ENCODE data around the gene RNF125. TPM values are rescaled to one million over a fixed set of nuclear protein-coding genes. Genes with fewer than 3 reads are reported as not detected.

RNF125 gene
- total RNA-seq, 1 experiment from 2014 or later: 0.61 TPM

DNA sequence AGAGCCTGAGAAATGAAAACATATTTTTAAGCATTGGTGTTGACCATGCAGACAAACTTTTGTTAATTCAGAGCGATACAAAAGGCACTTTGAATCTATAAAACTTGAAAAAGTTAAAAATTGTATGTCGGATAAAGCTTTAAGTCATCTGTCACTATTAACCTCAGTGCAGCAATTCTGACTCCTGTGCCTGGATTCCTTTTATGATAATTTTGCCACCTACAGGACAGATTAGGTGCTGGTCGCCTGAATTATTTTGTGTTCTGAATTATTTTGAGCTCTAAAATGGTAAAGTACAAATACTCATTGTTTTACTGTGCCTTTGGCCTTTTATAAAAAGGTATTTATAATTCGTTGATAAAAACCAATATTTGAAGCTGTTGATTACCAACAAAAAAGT, 53.7 kb downstream of the RNF125 start:
- TF ChIP-seq, protein P1, sequence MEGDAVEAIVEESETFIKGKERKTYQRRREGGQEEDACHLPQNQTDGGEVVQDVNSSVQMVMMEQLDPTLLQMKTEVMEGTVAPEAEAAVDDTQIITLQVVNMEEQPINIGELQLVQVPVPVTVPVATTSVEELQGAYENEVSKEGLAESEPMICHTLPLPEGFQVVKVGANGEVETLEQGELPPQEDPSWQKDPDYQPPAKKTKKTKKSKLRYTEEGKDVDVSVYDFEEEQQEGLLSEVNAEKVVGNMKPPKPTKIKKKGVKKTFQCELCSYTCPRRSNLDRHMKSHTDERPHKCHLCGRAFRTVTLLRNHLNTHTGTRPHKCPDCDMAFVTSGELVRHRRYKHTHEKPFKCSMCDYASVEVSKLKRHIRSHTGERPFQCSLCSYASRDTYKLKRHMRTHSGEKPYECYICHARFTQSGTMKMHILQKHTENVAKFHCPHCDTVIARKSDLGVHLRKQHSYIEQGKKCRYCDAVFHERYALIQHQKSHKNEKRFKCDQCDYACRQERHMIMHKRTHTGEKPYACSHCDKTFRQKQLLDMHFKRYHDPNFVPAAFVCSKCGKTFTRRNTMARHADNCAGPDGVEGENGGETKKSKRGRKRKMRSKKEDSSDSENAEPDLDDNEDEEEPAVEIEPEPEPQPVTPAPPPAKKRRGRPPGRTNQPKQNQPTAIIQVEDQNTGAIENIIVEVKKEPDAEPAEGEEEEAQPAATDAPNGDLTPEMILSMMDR (IDR thresholded peaks at IDR 0.05; ENCODE audit: insufficient read depth in 1 of 2, low read depth in 1 of 2, low read length in 1 of 2, severe bottlenecking in 1 of 2, unreplicated experiment in 1 of 2): peak; percentile 17 to 32
- Mint-ChIP-seq H3K4me1 (ENCODE audit: low read depth, unreplicated experiment) (no peaks in the 10 kb centered on the region), H3K27me3 (ENCODE audit: insufficient read depth, unreplicated experiment) (no peaks in the 10 kb centered on the region), H3K36me3 (ENCODE audit: insufficient read depth, unreplicated experiment) (no peaks in the 10 kb centered on the region), H3K4me3 (ENCODE audit: unreplicated experiment) (no peak overlapping the region), H3K27ac (ENCODE audit: unreplicated experiment) (no peak overlapping the region), H3K9me3 (ENCODE audit: unreplicated experiment) (no peaks in the 10 kb centered on the region)
- intact Hi-C loops (cut with micrococcal nuclease; ENCODE audit: unreplicated experiment): no loop called here
- BruUV-seq (replicated peaks): no TSS peak
- no peak for DNase-seq
- Histone ChIP-seq H3K27me3 (replicated peaks; ENCODE audit: control insufficient read depth, insufficient read depth, low read length) (no peaks in the 10 kb centered on the region), H3K4me3 (ENCODE audit: low read depth, low read length) (no peak overlapping the region), H3K4me1 (no peaks in the 10 kb centered on the region), H3K9me3 (no peaks in the 10 kb centered on the region), H3K36me3 (ENCODE audit: control insufficient read depth, insufficient read depth, low read length) (no peaks in the 10 kb centered on the region)
- CTCF ChIA-PET: interaction anchor here (1.1 kb wide), 1 partner anchor 129 kb away, joined by 7 read pairs; the partner anchor contains the start of gene TRAPPC8
- POLR2A ChIA-PET: no interaction called here

DNA sequence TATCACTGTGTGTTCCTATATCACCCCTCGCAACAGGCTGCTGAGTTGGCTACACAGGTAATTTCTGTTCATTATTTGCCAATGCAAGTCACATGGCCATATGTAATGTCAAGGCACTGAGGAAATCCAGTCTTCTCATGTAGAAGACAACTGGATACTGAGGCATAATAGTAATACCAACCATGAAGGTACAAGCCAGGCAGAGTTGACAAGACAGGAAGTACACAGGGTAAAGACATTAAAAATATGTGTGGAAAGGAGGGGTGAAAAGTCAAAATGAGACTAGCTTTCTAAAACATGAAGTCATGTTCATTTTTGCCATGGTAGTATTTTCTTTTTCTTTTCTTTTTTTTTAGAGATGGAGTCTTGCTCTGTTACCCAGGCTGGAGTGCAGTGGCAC, 55.6 kb downstream of the RNF125 start:
- no peak overlapping the region for H3K4me3 ChIP-seq (ENCODE audit: low read depth, low read length)
- Mint-ChIP-seq H3K4me1 (ENCODE audit: low read depth, unreplicated experiment) (no peaks in the 10 kb centered on the region), H3K4me3 (ENCODE audit: unreplicated experiment) (no peak overlapping the region), H3K36me3 (ENCODE audit: insufficient read depth, unreplicated experiment) (no peaks in the 10 kb centered on the region), H3K9me3 (ENCODE audit: unreplicated experiment) (no peaks in the 10 kb centered on the region), H3K27me3 (ENCODE audit: insufficient read depth, unreplicated experiment) (no peaks in the 10 kb centered on the region), H3K27ac (ENCODE audit: unreplicated experiment) (no peak overlapping the region)
- no peaks in the 10 kb centered on the region for H3K36me3 ChIP-seq (ENCODE audit: control insufficient read depth, insufficient read depth, low read length)
- DNase-seq: no peak
- CTCF ChIA-PET: no interaction called here
- TF ChIP-seq, protein P1 (IDR thresholded peaks at IDR 0.05; ENCODE audit: insufficient read depth in 1 of 2, low read depth in 1 of 2, low read length in 1 of 2, severe bottlenecking in 1 of 2, unreplicated experiment in 1 of 2): no peak
- no peaks in the 10 kb centered on the region for H3K4me1 ChIP-seq
- no peaks in the 10 kb centered on the region for H3K9me3 ChIP-seq
- H3K27me3 ChIP-seq (replicated peaks; ENCODE audit: control insufficient read depth, insufficient read depth, low read length): no peaks in the 10 kb centered on the region
- POLR2A ChIA-PET: no interaction called here
- BruUV-seq (replicated peaks): no TSS peak
- intact Hi-C loops (cut with micrococcal nuclease; ENCODE audit: unreplicated experiment): no loop called here

DNA sequence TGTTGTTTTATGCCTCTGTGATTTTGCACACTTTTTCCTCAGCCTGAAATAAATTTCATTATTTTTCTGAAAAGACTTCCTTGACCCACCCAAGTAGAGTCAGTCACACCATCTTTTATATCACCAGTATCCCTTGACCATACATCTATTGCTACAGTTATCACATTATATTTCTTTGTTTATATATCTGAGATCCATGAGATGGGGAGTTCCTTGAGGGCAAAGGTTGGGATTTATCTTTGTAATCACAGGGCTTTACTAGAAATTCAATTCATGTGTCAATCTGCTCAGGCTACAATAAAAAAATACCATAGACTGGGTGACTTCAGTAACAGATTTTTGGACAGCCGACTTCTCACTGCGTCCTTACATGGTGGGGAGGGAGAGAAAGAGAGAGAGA, 60.2 kb downstream of the RNF125 start:
- H3K27me3 ChIP-seq (replicated peaks; ENCODE audit: control insufficient read depth, insufficient read depth, low read length): no peaks in the 10 kb centered on the region
- Mint-ChIP-seq H3K27me3 (ENCODE audit: insufficient read depth, unreplicated experiment) (peaks cover 3% of the 10 kb centered on the region), H3K9me3 (ENCODE audit: unreplicated experiment) (no peaks in the 10 kb centered on the region), H3K4me1 (ENCODE audit: low read depth, unreplicated experiment) (no peaks in the 10 kb centered on the region), H3K4me3 (ENCODE audit: unreplicated experiment) (no peak overlapping the region), H3K36me3 (ENCODE audit: insufficient read depth, unreplicated experiment) (no peaks in the 10 kb centered on the region), H3K27ac (ENCODE audit: unreplicated experiment) (no peak overlapping the region)
- H3K36me3 ChIP-seq (ENCODE audit: control insufficient read depth, insufficient read depth, low read length): no peaks in the 10 kb centered on the region
- no peaks in the 10 kb centered on the region for H3K9me3 ChIP-seq
- no peaks in the 10 kb centered on the region for H3K4me1 ChIP-seq
- no peak overlapping the region for H3K4me3 ChIP-seq (ENCODE audit: low read depth, low read length)
- TF ChIP-seq, protein P1 (IDR thresholded peaks at IDR 0.05; ENCODE audit: insufficient read depth in 1 of 2, low read depth in 1 of 2, low read length in 1 of 2, severe bottlenecking in 1 of 2, unreplicated experiment in 1 of 2): no peak
- DNase-seq: no peak
- POLR2A ChIA-PET: no interaction called here
- CTCF ChIA-PET: no interaction called here
- BruUV-seq (replicated peaks): no TSS peak
- intact Hi-C loops (cut with micrococcal nuclease; ENCODE audit: unreplicated experiment): no loop called here
